GM18526 (cell line): ENCODE measurements around the gene BOK.

ENCODE experiments used
- POLR2A ChIP-seq: IDR thresholded peaks from 3 replicates; pipeline ENCODE4 v1.6.1; 2011; ENCODE audit not compliant: insufficient read length; ENCODE audit errors: extremely low read depth

The BOK gene

GRCh38 chr2:241601841-241602240 lies 43.3 kb downstream of the BOK start:
- no peak for TF ChIP-seq POLR2A

- no peak for TF ChIP-seq POLR2A
Observed at GRCh38 chr2:241602720-241603119, 44.2 kb downstream of the BOK start.

- no peak for TF ChIP-seq POLR2A
Observed at GRCh38 chr2:241603686-241604085, 45.1 kb downstream of the BOK start.

DNA sequence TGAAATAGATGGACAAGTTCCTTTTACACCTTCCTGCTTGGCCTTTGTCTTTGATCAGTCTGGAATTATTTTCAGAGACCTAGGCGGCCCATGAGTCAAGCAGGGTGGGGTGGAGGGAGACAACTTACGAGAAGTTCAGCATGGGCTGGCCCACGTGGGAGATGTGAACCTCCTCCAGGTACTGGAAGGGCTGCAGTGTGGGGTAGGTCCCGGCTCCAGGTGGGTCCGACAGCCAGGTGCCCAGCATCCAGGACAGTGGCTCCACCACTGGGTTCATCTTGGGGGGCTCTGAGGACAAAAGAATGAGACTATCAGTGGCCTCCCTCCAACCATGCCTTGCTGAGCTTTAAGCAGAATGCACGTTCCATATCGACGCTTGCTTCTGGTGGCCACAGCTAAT lies 47.6 kb downstream of the BOK start:
- TF ChIP-seq POLR2A: no peak

- TF ChIP-seq POLR2A: no peak
Observed at GRCh38 chr2:241607162-241607885, 48.8 kb downstream of the BOK start.

DNA sequence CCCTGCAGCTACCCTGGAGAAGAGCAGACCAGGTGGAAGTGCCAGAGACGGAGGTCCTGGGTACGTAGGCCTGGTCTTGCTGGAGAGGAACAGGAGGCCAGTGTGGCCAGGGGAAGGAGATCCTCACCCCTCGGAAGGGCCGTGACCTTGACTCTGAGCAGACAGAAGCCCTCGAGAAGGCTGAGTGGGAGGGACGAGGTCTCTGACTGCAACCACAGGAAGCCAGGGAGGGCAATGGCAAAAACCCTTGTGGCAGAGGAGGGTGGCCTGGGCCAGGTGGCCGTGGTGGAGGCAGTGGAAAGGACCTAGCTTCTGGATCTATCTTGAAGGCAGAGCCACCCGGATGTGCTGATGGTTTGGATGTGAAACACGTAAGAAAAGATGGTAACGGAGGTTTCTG lies 50.3 kb downstream of the BOK start:
- TF ChIP-seq POLR2A: no peak

DNA sequence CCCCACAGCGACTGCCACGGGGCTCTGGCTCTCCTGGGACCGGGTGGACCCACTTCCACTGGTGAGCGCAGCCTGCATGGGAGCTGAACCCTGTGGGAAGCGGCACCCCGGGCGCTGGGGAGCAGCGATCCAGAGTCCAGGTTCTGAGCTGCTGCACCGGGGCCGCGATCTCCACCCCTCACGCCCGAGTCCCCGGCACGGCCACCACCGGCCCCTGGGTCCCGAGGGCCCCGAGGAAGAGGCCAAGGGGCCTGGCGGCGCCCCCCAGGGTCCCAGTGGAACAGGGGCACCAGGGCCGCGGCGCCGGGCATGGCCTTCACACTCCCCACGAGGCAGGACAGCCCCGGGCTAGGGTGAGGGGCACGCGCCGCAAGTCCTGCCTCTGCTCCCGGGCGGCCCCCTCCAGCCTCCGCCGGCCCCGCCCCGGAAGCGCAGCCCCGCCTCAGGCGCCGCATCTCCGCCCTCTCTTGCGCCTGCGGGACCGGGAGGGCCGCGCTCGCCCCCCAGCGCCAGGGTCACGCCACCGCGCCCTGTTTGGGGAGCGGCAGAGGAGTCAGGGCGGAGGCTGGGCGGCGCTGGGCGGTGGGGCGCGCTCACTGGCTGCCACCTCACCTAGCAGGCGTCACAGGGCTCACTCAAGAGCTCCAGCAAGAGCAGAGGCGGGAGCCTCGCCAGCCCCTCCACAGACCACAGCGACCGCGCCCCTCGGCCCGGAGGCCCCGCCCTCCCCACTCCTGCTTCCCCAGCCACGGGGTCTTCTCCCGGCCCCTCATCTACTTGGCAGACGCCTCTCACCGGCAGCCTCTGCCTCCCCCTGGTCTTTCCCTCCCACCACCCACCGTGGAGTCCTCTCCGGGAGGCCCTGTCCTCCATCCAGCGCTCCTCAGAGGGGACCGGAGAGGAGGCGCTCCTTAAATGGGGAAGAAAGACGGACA lies 51.6 kb downstream of the BOK start:
- peak; percentile 43 for TF ChIP-seq POLR2A

DNA sequence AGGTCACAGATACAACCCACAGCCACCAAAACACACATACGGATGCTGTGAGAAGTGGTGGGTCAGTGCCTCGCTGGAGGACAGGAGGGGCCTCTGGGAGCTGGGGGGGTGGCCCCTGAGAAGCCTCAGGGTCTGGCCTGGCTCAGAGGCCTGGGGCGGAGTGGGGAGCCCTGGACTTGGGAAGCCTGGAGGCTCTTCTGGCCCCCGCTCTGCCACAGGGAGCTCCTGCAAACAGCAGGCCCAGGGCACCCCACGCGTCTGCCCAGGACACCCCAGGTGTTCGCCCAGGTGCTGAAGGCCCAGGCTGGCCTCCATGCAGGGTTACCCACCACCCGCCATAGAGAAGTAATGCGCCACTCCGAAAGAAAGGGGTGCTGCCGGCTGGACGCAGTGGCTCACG lies 52.5 kb downstream of the BOK start:
- no peak for TF ChIP-seq POLR2A

DNA sequence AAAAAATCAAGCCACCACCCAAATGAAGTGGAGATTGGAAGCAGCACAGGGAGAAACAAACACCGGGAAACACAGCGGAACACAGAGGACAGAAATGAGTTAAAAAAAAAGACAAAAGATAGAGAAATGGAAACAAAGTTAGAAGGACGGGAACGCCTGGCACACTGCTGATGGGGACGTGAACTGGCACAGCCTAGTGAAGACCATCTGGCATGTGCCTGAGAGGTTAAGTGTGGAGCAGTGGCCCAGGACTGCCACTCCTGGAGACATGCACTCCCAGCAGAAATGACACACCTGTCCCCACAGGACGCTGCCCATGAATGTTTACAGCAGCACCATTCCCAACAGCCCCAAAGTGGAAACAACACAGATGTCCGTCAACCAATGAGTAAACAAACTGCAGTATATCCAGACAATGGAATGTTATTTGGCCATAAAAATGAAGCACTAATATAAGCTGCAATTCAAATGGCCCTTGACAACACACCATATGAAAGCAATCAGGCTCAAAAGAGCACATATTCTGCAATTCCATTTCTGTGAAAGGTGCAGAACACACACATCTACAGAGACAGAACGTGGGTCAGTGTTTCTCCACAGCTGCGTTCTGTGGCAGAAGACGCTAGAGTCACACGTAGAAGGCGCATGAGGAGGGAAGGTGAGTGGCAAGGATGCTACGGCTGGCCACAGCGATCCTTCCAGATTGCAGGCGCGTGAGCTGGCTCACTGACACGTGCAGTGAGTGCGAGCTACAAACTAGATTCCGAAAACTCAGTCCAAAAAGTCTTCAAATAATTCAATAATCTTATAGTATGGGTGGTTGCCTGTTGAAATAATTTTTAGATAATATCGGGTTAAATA lies 53.8 kb downstream of the BOK start:
- TF ChIP-seq POLR2A: no peak

GRCh38 chr2:241613017-241613780 lies 54.7 kb downstream of the BOK start:
- no peak for TF ChIP-seq POLR2A

- no peak for TF ChIP-seq POLR2A
Observed at GRCh38 chr2:241615041-241615440, 56.5 kb downstream of the BOK start.

- no peak for TF ChIP-seq POLR2A
Observed at GRCh38 chr2:241615522-241616052, 57.0 kb downstream of the BOK start.

GRCh38 chr2:241616168-241617125 lies 57.9 kb downstream of the BOK start:
- no peak for TF ChIP-seq POLR2A

DNA sequence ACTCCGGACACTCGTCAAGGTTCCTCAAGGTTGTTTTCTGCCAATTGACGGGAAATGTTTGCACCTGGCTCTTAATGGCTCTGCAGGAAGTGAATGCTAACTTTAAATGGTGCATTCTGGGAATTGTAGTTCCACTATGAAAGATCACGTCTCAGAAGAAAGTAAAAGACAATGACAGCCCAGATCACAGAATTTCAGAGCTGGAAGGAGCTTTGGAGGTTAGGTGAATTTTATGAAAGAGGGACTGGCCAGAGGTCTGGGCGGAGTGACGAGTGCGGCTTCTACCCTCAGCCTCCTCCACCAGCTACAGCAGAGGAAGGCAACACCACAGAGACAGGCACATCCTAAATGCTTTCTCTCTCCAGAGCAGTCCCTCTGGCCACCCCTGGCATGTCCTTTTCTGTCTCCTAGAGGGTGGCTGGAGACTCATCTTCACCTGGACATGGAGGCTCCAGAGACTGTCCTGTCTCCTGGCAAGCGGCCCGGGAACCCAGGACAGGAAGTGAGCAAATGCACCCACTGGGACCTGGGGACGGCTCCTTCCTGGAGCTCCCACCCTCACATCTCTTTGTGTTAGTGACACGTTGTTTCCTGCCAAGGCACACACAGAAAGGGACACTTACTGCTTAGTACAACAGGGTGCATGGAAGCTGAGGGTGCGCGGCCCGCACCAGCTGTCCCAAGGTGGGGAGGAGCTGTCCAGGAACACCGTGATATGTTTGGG lies 59.0 kb downstream of the BOK start:
- TF ChIP-seq POLR2A: no peak
